ENCODE measurements around the gene CBX4. TPM values are rescaled to one million over a fixed set of nuclear protein-coding genes. Genes with fewer than 3 reads are reported as not detected.

CBX4 gene
- polyA plus RNA-seq, 1 of the 3 experiments (the other 2 are of a cell fraction), result 21.9 TPM

GRCh38 chr17:79832218-79833109, 6.8 kb downstream of the CBX4 start:
- Histone ChIP-seq H3K79me2 (ENCODE audit: insufficient read depth) (peaks cover 27% of the 10 kb centered on the region), H3K27ac (ENCODE audit: low read depth in 2 of 2, low read length in 1 of 2) (peak overlapping the region in 1 of 2 experiments; percentile 77; a peak in 1 of 4 replicates), H3K4me2 (no peak overlapping the region), H3K9me3 (no peaks in the 10 kb centered on the region), H3K4me3 (ENCODE audit: low read depth in 2 of 2, low read length in 1 of 2) (no peak overlapping the region), H3K4me1 (ENCODE audit: control insufficient read depth in 1 of 2, insufficient read depth in 2 of 2, low read depth in 1 of 2, low read length in 1 of 2) (peaks cover 13 to 50% of the 10 kb centered on the region in 2 experiments; a peak in 3 of 4 replicates), H3K9ac (no peak overlapping the region), H3K27me3 (ENCODE audit: insufficient read depth) (no peaks in the 10 kb centered on the region), H3K9me2 (no peaks in the 10 kb centered on the region), H3K36me3 (replicated peaks in 1 of 2; ENCODE audit: control insufficient read depth in 1 of 2, insufficient read depth in 2 of 2, low read length in 1 of 2) (peaks cover 15 to 28% of the 10 kb centered on the region in 2 experiments), H2AFZ (ENCODE audit: low read depth) (no peak overlapping the region), H4K20me1 (ENCODE audit: insufficient read depth) (peaks cover 37% of the 10 kb centered on the region), H3F3A (replicated peaks; ENCODE audit: insufficient read depth) (peaks cover 14% of the 10 kb centered on the region)
- peak; percentile 63 for DNase-seq
- ChIA-PET POLR2A (interaction anchor here (0.8 to 1.2 kb wide), 3 partner anchors 15 to 20 kb away, joined by 3 to 4 read pairs (median 4); no protein-coding TSS in a partner anchor), CTCF (interaction anchor here (1.3 to 7.1 kb wide), 6 partner anchors 10 to 92 kb away, joined by 5 to 65 read pairs (median 36); partner anchors contain the start of gene CBX4)
- TF ChIP-seq SMC3 (IDR thresholded peaks at IDR 0.05; ENCODE audit: low read depth, low read length) (no peak), JUND (IDR thresholded peaks at IDR 0.05) (no peak), PBX3 (IDR thresholded peaks at IDR 0.05) (no peak), TCF12 (IDR thresholded peaks at IDR 0.05) (no peak), SIN3A (IDR thresholded peaks at IDR 0.05; ENCODE audit: borderline replicate concordance, low read depth, low read length) (no peak), USF1 (IDR thresholded peaks at IDR 0.05; ENCODE audit: borderline replicate concordance, low read depth) (no peak), IRF3 (IDR thresholded peaks at IDR 0.05; ENCODE audit: low read depth, low read length) (no peak), TEAD4 (IDR thresholded peaks at IDR 0.05; ENCODE audit: borderline replicate concordance, insufficient read depth) (no peak), FOXM1 (IDR thresholded peaks at IDR 0.05; ENCODE audit: low read depth) (no peak)
- 83% methylated on average over 65 of the region's 72 CpGs for WGBS (ENCODE audit: low lambda C conversion rate)

Measured in SK-N-SH (cell line).